Measurements from ENCODE around the gene NOS2. TPM values are rescaled to one million over a fixed set of nuclear protein-coding genes. Genes with fewer than 3 reads are reported as not detected.
A peak's percentile ranks its signal among the peaks of the same experiment; 100 is the strongest.

The NOS2 gene
- total and polyA plus RNA-seq, 12 donors: 0.06 to 1.6 (median 0.23) TPM; not detected in 2

DNA sequence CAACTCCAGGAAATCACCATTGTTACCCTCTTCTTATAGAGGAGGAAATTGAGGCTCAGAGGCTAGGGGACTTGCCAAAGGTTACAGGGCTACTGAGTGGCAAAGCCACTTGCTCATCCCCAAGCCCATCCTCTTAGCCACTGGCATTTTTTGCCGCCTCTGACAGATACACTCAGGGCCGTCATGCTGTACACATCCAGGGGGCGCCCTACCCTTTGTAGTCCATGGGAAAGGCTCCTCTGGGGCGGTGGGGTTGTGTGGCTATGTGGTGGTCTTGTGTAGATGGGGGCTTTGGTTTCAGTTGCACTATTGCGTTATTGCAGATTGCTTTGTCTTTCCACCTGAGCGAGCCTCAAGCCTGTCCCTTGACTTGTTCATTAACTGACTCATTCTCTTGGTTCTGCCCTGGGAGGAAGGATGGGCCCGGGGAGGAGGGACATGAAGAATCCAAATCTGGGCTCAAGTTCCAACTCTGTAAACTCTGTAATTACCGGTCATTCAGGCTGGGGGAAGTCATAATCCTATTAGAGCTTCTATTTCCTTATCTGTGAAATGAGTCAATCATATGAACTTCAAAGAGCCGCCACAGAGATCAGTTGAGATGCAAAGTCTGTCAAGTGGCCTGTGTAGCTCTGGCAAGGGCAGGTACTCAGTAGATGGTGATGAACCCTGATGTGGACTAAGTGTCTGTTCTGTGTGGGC, 2.8 kb downstream of the NOS2 start:
- H3K27me3 ChIP-seq: peaks cover 0 to 38% (median 19%) of the 10 kb centered on the region in 7 donors
- TF ChIP-seq, protein P1, sequence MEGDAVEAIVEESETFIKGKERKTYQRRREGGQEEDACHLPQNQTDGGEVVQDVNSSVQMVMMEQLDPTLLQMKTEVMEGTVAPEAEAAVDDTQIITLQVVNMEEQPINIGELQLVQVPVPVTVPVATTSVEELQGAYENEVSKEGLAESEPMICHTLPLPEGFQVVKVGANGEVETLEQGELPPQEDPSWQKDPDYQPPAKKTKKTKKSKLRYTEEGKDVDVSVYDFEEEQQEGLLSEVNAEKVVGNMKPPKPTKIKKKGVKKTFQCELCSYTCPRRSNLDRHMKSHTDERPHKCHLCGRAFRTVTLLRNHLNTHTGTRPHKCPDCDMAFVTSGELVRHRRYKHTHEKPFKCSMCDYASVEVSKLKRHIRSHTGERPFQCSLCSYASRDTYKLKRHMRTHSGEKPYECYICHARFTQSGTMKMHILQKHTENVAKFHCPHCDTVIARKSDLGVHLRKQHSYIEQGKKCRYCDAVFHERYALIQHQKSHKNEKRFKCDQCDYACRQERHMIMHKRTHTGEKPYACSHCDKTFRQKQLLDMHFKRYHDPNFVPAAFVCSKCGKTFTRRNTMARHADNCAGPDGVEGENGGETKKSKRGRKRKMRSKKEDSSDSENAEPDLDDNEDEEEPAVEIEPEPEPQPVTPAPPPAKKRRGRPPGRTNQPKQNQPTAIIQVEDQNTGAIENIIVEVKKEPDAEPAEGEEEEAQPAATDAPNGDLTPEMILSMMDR (IDR thresholded peaks at IDR 0.05): no peak
- H3K9me3 ChIP-seq: no peaks in the 10 kb centered on the region
- H3K4me3 ChIP-seq: no peak overlapping the region
- 76 to 82% methylated on average over 9 of the region's 9 CpGs for WGBS, 2 donors
- no peaks in the 10 kb centered on the region for H3K36me3 ChIP-seq
- no peak for ATAC-seq
- no peak for DNase-seq
- intact Hi-C loops (cut with DNase I): no loop called here
- no peak overlapping the region for H3K27ac ChIP-seq
- H3K4me1 ChIP-seq: peaks cover 4 to 14% (median 9%) of the 10 kb centered on the region in 9 donors

- WGBS, 2 donors: 32 to 33% methylated on average over 19 of the region's 19 CpGs
- TF ChIP-seq, protein P1 (IDR thresholded peaks at IDR 0.05): no peak
These were observed 6.3 kb downstream of the NOS2 start for GRCh38 chr17:27793906-27794569.

GRCh38 chr17:27793168-27793905, 7.0 kb downstream of the NOS2 start:
- Histone ChIP-seq H3K9me3 (no peaks in the 10 kb centered on the region), H3K36me3 (no peaks in the 10 kb centered on the region), H3K27ac (no peak overlapping the region), H3K4me3 (peak overlapping the region; percentile 26 to 54 (median 44)), H3K27me3 (peaks cover 0 to 47% (median 25%) of the 10 kb centered on the region in 7 donors), H3K4me1 (peaks cover 4 to 14% (median 9%) of the 10 kb centered on the region in 9 donors)
- DNase-seq (peak in 1 of 2 donors; percentile 31), ATAC-seq (peak; percentile 63 to 85 (median 80))
- 3% methylated on average over 49 to 58 of the region's 58 CpGs for whole genome bisulfite sequencing, 2 donors
- intact Hi-C loops (cut with DNase I): no loop called here
- TF ChIP-seq, protein P1 (IDR thresholded peaks at IDR 0.05): peak in 1 of 9 donors; percentile 26

More at GRCh38 chr17:27793906-27794569, 6.3 kb downstream of the NOS2 start:
- peaks cover 0 to 47% (median 25%) of the 10 kb centered on the region in 7 donors for H3K27me3 ChIP-seq
- ATAC-seq: peak in 1 of 8 donors; percentile 13
- no peak for DNase-seq
- H3K4me1 ChIP-seq: peaks cover 4 to 14% (median 9%) of the 10 kb centered on the region in 9 donors
- peak overlapping the region; percentile 26 to 54 (median 44) for H3K4me3 ChIP-seq
- H3K9me3 ChIP-seq: no peaks in the 10 kb centered on the region
- H3K36me3 ChIP-seq: no peaks in the 10 kb centered on the region
- H3K27ac ChIP-seq: no peak overlapping the region
- intact Hi-C loops (cut with DNase I): no loop called here

DNA sequence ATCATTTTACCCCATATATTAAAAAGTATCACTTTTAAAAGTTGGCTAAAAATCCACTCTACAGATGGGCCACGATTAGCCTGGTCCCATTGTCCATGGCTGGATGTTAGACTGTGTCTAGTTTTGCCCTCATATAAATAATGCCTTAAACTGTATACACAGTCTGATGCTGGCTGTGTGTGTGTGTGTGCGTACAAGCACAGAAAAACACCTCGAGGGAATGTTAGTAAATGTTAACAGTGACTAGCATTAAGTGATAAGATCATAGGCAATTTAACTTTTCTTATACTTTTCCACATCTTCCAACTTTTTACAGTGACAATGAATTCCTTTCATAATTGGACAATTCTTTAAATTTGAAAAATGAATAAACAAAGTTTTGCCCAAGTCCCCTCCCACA, 8.2 kb downstream of the NOS2 start:
- DNase-seq (no peak), ATAC-seq (no peak)
- H3K27me3 ChIP-seq: peaks cover 0 to 47% (median 25%) of the 10 kb centered on the region in 7 donors
- H3K9me3 ChIP-seq: no peaks in the 10 kb centered on the region
- peaks cover 4 to 14% (median 9%) of the 10 kb centered on the region in 9 donors for H3K4me1 ChIP-seq
- H3K36me3 ChIP-seq: no peaks in the 10 kb centered on the region
- TF ChIP-seq, protein P1 (IDR thresholded peaks at IDR 0.05): no peak
- intact Hi-C loops (cut with DNase I): no loop called here
- 53 to 67% methylated on average over 3 of the region's 3 CpGs for WGBS, 2 donors
- H3K27ac ChIP-seq: no peak overlapping the region
- H3K4me3 ChIP-seq: no peak overlapping the region
